ENCODE results near the gene CTNND2.

- TF ChIP-seq EZH2 (IDR thresholded peaks at IDR 0.05; ENCODE audit: borderline replicate concordance, low read depth, low read length, severe bottlenecking) (no peak), CTCF (IDR thresholded peaks at IDR 0.05; ENCODE audit: borderline replicate concordance, extremely low read depth, low read length, poor library complexity, severe bottlenecking) (no peak)
Observed at GRCh38 chr5:11363631-11364178, 540.5 kb downstream of the CTNND2 start.

All from DND-41 (cell line).